Thyroid gland (tissue), 4 donors: ENCODE measurements around the gene RBM25. TPM values are rescaled to one million over a fixed set of nuclear protein-coding genes. Genes with fewer than 3 reads are reported as not detected.

Source experiments
- DNase-seq, 2 donors: peaks; one replicate each; pipeline ENCODE4 v3.0.0-alpha.2; 2019
- H3K27ac ChIP-seq, 3 donors: fragments of 200-600 bp; sonication (generic); 1 replicate in 2 of 3; 2 replicates in 1 of 3; pipeline ENCODE4 v1.5.1; 2016 to 2019; ENCODE audit warnings: mild to moderate bottlenecking in 1 of 3, moderate library complexity in 1 of 3
- H3K27me3 ChIP-seq: fragments of 200-600 bp; sonication (generic); one replicate; pipeline ENCODE4 v1.5.1; 2019
- H3K36me3 ChIP-seq, 2 donors: fragments of 200-600 bp; sonication (generic); one replicate each; pipeline ENCODE4 v1.5.1; 2016 to 2019
- H3K4me1 ChIP-seq, 2 donors: fragments of 200-600 bp; sonication (generic); one replicate each; pipeline ENCODE4 v1.5.1; 2017 to 2019
- H3K4me3 ChIP-seq, 3 donors: fragments of 200-600 bp; sonication (generic); replicated peaks in 1 of 3; 1 replicate in 2 of 3; 2 replicates in 1 of 3; pipeline ENCODE4 v1.5.1; 2016; ENCODE audit warnings: mild to moderate bottlenecking in 1 of 3
- H3K9me3 ChIP-seq: fragments of 200-600 bp; sonication (generic); one replicate; pipeline ENCODE4 v1.5.1; 2017
- CTCF ChIP-seq, 6 experiments: fragments of 200-600 bp in 3 of 6; fragments of 450-650 bp in 3 of 6; sonication (generic) in 3 of 6; IDR thresholded peaks; one replicate each; pipeline ENCODE4 v1.5.1; 2016 to 2019; ENCODE audit warnings: antibody characterized with exemption in 6 of 6, mild to moderate bottlenecking in 2 of 6, inconsistent platforms in 1 of 6, moderate library complexity in 1 of 6
- POLR2A ChIP-seq, 2 donors: fragments of 450-650 bp; IDR thresholded peaks; one replicate each; pipeline ENCODE4 v1.6.1; 2017; ENCODE audit warnings: antibody characterized with exemption in 2 of 2, mild to moderate bottlenecking in 2 of 2, moderate library complexity in 1 of 2
- WGBS, 2 donors: methylation state at CpG; one replicate each; pipeline ENCODE4 v1.1.5; 2017; 5-methylcytosine and 5-hydroxymethylcytosine counted together
- intact Hi-C: fragments of 100-400 bp; cut with DNase I; formaldehyde crosslinking; loops from one replicate; pipeline ENCODE4 v1.15.1; 2023
- total RNA-seq, 4 donors: library from RNA; depleted of rRNA; stranded (reverse); fragments of >200 nt; gene quantifications; one replicate each; pipeline ENCODE4 v1.2.3, GENCODE V29; 2016

Gene RBM25
- total RNA-seq, 4 donors from 2014 or later = 56.0 to 103 (median 69.9) TPM

- DNase-seq = no peak
- H3K27me3 ChIP-seq = no peaks in the 10 kb centered on the region
- peaks cover 4 to 17% of the 10 kb centered on the region in 2 donors for H3K4me1 ChIP-seq
- H3K9me3 ChIP-seq = no peaks in the 10 kb centered on the region
- intact Hi-C loops = no loop called here
- no peak overlapping the region for H3K4me3 ChIP-seq
- 92 to 95% methylated on average over 2 of the region's 2 CpGs for WGBS, 2 donors
- TF ChIP-seq CTCF (IDR thresholded peaks at IDR 0.05) (no peak), POLR2A (IDR thresholded peaks at IDR 0.05) (no peak)
- H3K27ac ChIP-seq = no peak overlapping the region
- H3K36me3 ChIP-seq = peaks cover 11 to 20% of the 10 kb centered on the region in 2 donors
These were observed 91.4 kb downstream of the RBM25 start for GRCh38 chr14:73149753-73150152.

GRCh38 chr14:73153272-73153671, 94.9 kb downstream of the RBM25 start:
- H3K27ac ChIP-seq = no peak overlapping the region
- no peaks in the 10 kb centered on the region for H3K9me3 ChIP-seq
- no peaks in the 10 kb centered on the region for H3K4me1 ChIP-seq
- no peaks in the 10 kb centered on the region for H3K27me3 ChIP-seq
- no peak overlapping the region for H3K4me3 ChIP-seq
- TF ChIP-seq CTCF (IDR thresholded peaks at IDR 0.05) (no peak), POLR2A (IDR thresholded peaks at IDR 0.05) (no peak)
- DNase-seq = no peak
- intact Hi-C loops = no loop called here
- peaks cover 12 to 22% of the 10 kb centered on the region in 2 donors for H3K36me3 ChIP-seq

- Histone ChIP-seq H3K27me3 (no peaks in the 10 kb centered on the region), H3K27ac (no peak overlapping the region), H3K4me3 (no peak overlapping the region), H3K9me3 (no peaks in the 10 kb centered on the region), H3K36me3 (peaks cover 4% of the 10 kb centered on the region in 2 donors), H3K4me1 (no peaks in the 10 kb centered on the region)
- no peak for DNase-seq
- 92% methylated on average over 11 of the region's 11 CpGs for WGBS, 2 donors
- no peak for TF ChIP-seq POLR2A (IDR thresholded peaks at IDR 0.05)
- TF ChIP-seq CTCF (IDR thresholded peaks at IDR 0.05) = no peak
- intact Hi-C loops = no loop called here
These were observed 103.9 kb downstream of the RBM25 start for GRCh38 chr14:73162251-73162650.

- intact Hi-C loops = no loop called here
- no peaks in the 10 kb centered on the region for H3K9me3 ChIP-seq
- WGBS, 2 donors = 85 to 89% methylated on average over 1 of the region's 1 CpG
- peaks cover 12 to 19% of the 10 kb centered on the region in 2 donors for H3K36me3 ChIP-seq
- no peak overlapping the region for H3K4me3 ChIP-seq
- no peak for DNase-seq
- no peaks in the 10 kb centered on the region for H3K27me3 ChIP-seq
- H3K27ac ChIP-seq = no peak overlapping the region
- no peaks in the 10 kb centered on the region for H3K4me1 ChIP-seq
- no peak for TF ChIP-seq CTCF (IDR thresholded peaks at IDR 0.05)
- TF ChIP-seq POLR2A (IDR thresholded peaks at IDR 0.05) = no peak
These were observed 108.1 kb downstream of the RBM25 start for GRCh38 chr14:73166399-73166798.

GRCh38 chr14:73167727-73168126, 109.4 kb downstream of the RBM25 start:
- no peak overlapping the region for H3K27ac ChIP-seq
- H3K27me3 ChIP-seq = no peaks in the 10 kb centered on the region
- intact Hi-C loops = no loop called here
- H3K9me3 ChIP-seq = no peaks in the 10 kb centered on the region
- peaks cover 21 to 26% of the 10 kb centered on the region in 2 donors for H3K36me3 ChIP-seq
- TF ChIP-seq POLR2A (IDR thresholded peaks at IDR 0.05) (no peak), CTCF (IDR thresholded peaks at IDR 0.05) (no peak)
- H3K4me3 ChIP-seq = no peak overlapping the region
- no peaks in the 10 kb centered on the region for H3K4me1 ChIP-seq
- DNase-seq = no peak
- WGBS, 2 donors = 83 to 85% methylated on average over 4 of the region's 4 CpGs
